GM18951 (cell line): ENCODE results near the gene C1QBP.

Experiments
- POLR2A ChIP-seq: IDR thresholded peaks from 4 replicates; pipeline ENCODE4 v1.6.1; 2011; ENCODE audit warnings: mild to moderate bottlenecking; ENCODE audit not compliant: insufficient read length, insufficient read depth; ENCODE audit errors: extremely low read depth
- in situ Hi-C: fragments of 300-500 bp; cut with MboI; formaldehyde crosslinking; loops from one replicate; pipeline ENCODE4 v1.12.0; 2022; ENCODE audit warnings: low sequenced_read_pairs, mixed read lengths, inconsistent platforms; ENCODE audit not compliant: unreplicated experiment

The C1QBP gene, protein sequence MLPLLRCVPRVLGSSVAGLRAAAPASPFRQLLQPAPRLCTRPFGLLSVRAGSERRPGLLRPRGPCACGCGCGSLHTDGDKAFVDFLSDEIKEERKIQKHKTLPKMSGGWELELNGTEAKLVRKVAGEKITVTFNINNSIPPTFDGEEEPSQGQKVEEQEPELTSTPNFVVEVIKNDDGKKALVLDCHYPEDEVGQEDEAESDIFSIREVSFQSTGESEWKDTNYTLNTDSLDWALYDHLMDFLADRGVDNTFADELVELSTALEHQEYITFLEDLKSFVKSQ

DNA sequence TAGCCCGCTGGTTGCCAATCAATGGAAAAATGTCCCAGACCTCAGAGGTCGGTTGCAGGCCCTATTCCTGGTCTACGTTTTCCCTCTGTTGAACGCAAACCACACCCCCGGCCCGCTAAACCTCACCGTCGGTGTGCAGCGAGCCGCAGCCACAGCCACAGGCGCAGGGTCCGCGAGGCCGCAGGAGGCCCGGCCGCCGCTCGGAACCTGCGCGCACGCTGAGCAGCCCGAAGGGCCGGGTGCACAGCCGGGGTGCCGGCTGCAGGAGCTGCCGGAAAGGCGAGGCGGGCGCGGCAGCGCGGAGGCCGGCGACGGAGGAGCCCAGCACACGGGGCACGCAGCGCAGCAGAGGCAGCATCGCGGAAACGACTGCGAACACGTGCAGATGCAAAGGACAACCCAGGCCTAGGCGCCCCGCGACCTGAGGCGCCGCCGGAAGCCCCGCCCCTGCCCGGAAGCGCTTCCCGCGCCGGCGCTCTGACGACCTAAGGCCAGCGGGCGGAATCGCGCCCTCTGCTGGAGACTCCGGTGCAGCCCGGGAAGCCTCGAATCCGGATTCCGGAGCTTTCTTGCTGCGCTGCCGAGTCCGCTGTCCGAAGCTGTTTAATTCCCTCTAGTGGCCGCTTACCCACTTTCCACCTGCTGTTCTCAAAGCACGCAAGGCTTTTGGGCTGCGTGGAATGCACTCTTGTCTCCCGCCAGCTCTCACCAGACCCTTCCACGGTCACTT lies at the start of gene C1QBP:
C1QBP (minus strand) TSS at position 440 of the 730 bp plus-strand sequence; CDS start at position 358, 82 bp downstream.
- TF ChIP-seq POLR2A, result peak; percentile 89
- in situ Hi-C loops, result loop anchor here (10.0 kb wide), 1 partner anchor 194 kb away; no protein-coding TSS in a partner anchor

DNA sequence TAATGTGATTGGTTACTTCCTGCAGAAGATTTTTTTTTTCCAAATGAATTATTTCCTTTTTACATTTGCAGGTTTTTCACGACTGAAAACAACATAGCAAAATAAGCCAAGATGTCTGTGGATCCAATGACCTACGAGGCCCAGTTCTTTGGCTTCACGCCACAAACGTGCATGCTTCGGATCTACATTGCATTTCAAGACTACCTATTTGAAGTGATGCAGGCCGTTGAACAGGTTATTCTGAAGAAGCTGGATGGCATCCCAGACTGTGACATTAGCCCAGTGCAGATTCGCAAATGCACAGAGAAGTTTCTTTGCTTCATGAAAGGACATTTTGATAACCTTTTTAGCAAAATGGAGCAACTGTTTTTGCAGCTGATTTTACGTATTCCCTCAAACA lies 49.8 kb upstream of the C1QBP start:
- TF ChIP-seq POLR2A, result no peak
- in situ Hi-C loops, result no loop called here

DNA sequence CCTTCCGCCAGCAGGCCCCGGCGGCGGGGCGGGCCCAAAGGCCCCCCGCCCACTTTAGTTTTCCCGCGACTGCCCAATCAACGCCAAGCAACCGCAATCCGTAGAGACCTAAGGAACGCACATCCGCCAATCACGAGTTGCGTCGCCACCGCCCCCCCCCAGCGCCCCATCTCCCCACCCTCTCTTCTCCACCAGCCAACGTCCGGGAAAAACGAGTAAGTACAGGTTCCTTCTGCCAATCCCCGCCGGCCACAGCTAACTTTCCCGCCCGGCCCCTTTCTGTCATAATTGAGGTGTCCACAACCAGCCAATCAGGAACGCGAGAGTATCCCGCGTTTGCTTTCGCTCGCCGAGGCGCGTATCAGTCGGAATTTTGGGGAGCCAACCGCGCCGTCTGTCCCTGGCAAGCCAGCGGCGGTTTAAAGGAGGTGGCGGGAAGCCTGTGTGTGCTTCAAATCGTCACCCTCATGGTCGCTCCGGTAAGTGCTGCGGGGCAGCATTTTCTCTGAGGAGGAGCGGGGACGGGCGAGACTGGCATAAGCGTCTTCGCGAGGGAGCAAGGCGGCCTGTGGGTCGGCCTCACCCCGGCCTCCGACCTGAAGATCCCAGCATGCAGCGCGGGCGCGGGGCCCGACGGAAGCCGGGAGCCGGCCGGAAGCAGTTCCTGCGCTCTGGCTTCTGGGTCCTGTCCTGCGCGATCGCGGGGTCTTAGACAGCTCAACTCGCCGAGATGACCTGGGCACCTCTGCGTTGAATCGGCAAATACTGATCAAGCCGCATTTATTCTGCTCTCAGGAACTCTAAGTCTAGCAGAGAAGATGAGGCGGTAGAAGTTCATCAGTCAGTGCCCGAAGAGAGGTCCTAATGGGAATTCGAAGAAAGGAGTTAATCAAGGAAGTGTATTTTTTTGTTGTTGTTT lies 47.5 kb upstream of the C1QBP start, which contains the start of gene MIS12:
MIS12 (plus strand) TSS at position 361 of the 919 bp plus-strand sequence. CDS start 2,297 bp downstream, outside the sequence.
- TF ChIP-seq POLR2A, result peak; percentile 90
- in situ Hi-C loops, result no loop called here

DNA sequence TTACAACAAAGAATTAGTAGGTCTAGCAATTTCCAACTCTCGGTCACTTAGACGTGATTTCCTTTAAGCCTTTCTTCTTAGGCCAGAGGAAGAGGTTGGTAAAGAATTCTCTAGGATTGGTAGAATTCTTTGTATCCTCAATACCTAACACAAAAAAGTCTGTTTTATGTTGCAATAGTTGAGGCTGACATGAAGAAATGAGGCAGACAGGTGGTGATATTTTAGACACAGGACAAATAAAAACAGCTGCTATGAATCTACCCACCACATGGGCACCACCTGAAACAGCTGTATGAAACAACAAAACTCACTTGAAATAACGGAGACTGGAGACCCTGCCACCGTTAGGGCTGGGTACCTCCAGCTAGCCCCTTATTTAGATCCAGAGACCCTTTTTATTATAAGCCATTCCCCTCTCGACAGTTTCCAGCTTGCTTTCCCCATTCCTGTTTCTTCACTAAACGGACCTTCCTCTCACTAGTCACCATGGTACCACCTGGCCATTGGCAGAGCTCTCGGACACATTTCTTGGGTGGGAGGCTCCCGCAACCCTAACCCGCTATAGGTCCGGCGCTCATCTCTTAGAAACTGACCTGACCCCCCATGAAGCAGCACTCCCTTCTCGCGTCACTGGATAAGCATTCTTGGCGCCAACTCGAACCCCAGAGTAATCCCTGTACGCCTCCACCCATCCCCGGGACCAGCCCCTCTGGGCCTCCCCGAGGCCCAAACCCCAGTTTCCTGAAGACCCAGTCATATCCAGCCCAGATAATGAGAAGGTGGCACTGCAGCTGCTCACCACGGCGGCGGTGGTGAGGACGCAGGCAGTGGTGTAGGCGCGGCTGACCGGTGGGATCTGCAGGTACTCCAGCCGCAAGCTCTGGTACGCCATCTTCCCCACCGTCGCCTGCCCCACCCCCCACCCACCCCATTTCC lies 46.6 kb upstream of the C1QBP start, which contains the start of gene DERL2:
DERL2 (minus strand) TSS at position 909 of the 936 bp plus-strand sequence; CDS start at position 892, 17 bp downstream.
- in situ Hi-C loops, result no loop called here

DNA sequence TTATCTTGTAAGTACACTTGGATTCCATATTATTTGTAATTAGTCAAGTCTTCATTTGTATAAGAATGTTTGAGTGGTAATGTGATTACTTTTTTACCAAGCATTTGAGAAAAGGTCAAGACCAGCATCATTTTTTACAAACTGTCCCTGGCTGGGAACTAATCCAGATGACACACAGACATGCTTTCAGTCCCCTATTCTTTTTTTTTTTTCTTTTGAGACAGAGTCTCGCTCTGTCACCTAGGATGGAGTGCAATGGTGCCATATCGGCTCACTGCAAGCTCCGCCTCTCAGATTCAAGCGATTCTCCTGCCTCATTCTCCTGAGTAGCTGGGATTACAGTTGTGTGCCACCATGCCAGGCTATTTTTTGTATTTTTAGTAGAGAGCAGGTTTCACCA lies 42.5 kb upstream of the C1QBP start:
- TF ChIP-seq POLR2A, result no peak
- in situ Hi-C loops, result no loop called here

More for the DNA sequence above, 46.6 kb upstream of the C1QBP start, which contains the start of gene DERL2:
- TF ChIP-seq POLR2A, result peak; percentile 48

DNA sequence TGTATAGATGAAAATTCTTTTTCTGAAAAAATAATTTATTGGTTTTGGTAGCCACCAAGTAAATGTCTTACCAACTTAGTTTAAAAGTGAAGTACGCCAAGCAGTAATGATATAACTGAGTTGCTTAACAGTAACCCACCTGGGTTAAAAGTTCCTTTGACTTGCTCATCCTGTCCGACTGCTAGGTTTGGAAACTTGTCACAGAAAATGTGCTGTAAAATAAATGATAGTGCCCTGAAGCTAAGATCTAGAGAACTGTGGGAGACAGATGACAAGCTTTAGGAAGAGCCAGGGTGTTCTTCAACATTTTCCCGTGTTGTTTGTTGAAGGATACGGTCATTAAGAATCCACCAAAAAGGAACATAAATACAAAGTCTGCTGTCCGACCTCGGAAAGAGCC lies 42.0 kb upstream of the C1QBP start:
- in situ Hi-C loops, result no loop called here
- no peak for TF ChIP-seq POLR2A

DNA sequence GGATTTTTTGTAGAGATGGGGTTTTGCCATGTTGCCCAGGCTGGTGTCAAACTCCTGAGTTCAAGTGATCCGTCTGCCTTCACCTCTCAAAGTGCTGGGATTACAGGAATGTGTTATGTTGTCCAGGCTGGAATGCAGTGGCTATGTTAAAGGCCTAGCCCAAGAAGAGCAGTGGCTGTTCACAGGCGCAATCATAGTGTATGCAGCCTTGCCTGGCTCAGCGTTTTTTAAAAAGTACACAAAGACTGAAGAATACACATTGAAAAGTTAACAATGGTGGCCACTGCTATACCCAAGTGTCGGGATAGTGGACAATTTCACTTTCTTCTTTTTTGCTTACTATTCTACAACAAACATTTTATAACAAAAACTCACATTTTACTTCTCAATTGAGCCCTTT lies 40.0 kb upstream of the C1QBP start:
- TF ChIP-seq POLR2A, result no peak

DNA sequence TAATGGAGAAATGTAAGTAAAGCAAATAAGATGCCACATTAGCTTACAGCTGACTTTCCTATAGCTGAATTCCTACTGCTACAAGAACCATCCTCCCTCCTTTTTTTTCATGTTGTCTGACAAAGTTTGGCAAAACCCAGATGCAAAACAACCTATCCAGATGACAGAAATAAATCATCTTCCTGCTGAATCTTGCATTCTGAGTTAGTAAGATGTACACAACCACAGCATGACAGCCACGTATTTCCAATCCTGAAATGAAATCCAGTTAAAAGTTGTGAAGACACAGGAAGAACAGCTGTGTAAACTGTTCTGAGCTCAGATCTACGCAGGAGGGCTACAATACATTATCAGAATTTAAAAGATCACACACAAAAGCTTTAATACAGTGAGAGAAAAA lies 35.0 kb upstream of the C1QBP start:
- in situ Hi-C loops, result no loop called here
- no peak for TF ChIP-seq POLR2A

More for the DNA sequence above, 40.0 kb upstream of the C1QBP start:
- in situ Hi-C loops, result no loop called here

DNA sequence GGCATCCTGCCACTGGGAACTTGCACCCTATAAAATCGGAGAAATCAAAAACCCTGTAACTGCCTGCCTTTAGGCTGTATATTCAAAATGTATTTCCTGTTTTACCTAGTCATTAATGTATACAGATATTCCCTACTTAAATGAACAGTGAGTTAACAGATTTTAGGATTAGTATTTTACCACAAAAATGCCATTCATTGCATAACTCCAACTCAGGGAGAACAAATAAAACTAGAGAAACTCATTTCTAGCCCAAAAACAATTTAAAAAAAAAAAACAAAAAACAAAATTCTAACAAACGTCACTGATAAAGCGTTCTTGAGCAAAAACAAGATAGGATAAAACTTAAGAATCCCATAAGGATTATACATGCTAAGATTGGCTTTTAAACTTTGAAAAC lies 33.6 kb upstream of the C1QBP start:
- in situ Hi-C loops, result no loop called here
- no peak for TF ChIP-seq POLR2A

DNA sequence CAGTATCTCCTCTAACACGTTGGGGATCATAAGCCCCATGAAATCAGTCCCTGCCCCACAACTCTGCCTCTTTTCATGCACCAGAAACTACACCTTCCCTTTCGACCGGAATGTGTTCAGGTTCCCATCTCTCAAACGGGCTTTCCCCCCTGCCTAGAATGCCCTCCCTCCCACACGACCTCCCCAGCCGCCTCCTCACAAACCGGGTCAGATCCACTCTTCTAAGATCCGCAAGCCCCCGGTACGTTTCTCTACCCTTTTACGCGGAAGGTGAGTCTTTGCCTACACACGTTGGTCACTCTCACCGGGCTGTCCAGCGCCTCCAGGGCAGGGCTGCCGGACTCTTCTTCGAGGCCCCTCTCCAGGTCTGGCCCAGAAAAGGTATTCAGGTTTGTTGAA lies 29.1 kb upstream of the C1QBP start:
- in situ Hi-C loops, result no loop called here
- TF ChIP-seq POLR2A, result no peak

DNA sequence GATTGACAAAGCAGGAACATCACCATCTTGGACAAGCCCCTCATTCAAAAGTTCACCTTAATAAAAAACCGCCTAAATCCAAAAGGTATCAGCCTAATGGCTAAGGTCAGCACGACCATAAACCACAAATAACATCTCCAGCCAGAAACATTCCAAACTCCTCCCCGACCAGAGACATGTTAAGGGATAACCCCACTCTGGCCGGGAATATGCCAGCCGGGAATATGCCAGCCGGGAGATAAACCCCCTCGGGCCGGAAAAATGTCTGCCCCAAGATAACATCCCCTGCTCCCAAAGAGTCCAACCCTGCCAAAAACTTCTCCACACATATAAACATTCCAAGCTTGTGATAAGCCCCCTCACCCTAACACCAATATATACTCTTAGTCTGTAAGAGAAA lies 28.5 kb upstream of the C1QBP start:
- no peak for TF ChIP-seq POLR2A

DNA sequence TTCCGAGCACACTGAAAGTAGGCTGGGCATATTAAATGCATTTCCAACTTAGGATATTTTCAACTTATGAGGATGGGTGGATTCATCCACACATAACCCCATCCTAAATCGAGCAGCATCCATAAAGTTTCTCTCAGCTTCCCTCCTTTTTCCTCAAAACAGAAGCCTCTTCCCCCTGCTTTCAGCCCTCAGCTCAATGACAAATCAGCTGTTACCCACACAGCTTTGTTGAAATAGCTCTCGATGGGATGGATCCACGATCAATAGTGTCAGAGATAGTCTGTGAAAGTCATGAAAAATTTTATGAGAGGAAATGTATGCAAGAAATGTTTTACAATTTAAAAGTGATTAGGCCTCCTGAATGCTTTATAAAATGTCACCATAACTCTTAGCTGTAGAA lies 27.3 kb upstream of the C1QBP start:
- in situ Hi-C loops, result no loop called here

More for the DNA sequence above, 28.5 kb upstream of the C1QBP start:
- in situ Hi-C loops, result no loop called here

More for the DNA sequence above, 27.3 kb upstream of the C1QBP start:
- no peak for TF ChIP-seq POLR2A
